ENCODE results near the gene SPESP1.

SPESP1 gene

GRCh38 chr15:68993276-68993675 is 63.0 kb downstream of the SPESP1 start:
- no peak for DNase-seq

DNA sequence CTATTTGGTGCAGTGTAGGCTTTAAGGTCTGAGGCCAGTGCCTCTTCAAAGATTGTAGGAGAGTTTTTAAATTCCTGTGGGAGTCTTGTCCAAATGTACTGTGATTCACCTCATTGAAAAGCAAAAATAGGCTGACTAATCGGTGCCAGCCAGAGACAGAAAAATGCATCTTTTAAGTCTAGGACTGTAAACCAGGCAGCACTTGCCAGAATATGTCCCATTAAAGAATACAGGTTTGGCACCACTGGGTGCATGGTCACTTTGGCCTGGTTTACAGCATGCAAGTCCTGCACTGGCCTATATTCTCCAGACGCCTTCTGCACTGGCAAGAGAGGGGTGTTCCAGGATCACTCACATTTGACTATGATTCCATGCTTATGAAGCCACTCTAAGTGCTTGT is 63.8 kb downstream of the SPESP1 start:
- no peak for DNase-seq

GRCh38 chr15:68994981-68995761 is 64.8 kb downstream of the SPESP1 start:
- DNase-seq: no peak

Measured in NCI-H2227 treated with DMSO at 0.1 percent for 48 hours (cell line).